ENCODE results near the gene WDR93. TPM values are rescaled to one million over a fixed set of nuclear protein-coding genes. Genes with fewer than 3 reads are reported as not detected.

Gene WDR93
- total and polyA plus RNA-seq, 2 donors (not counting 1 experiment from before 2014, with no cell fraction given), result 0.12 TPM; not detected in 1

GRCh38 chr15:89645680-89646079, 44.9 kb upstream of the WDR93 start:
- H3K4me3 ChIP-seq (ENCODE audit: control extremely low read depth in 1 of 5, extremely low read depth in 1 of 5, insufficient read depth in 1 of 5, low read depth in 2 of 5, low read length in 4 of 5), result no peak overlapping the region
- no peaks in the 10 kb centered on the region for H3K4me1 ChIP-seq (ENCODE audit: control insufficient read depth in 2 of 2, insufficient read depth in 2 of 2, low read length in 2 of 2)
- no peak overlapping the region for H3K27ac ChIP-seq (ENCODE audit: low read length in 2 of 2)
- Mint-ChIP-seq H3K27me3 (no peaks in the 10 kb centered on the region), H3K27ac (no peak overlapping the region), H3K4me3 (no peak overlapping the region), H3K9me3 (ENCODE audit: insufficient read depth) (no peaks in the 10 kb centered on the region), H3K4me1 (peaks cover 5% of the 10 kb centered on the region)
- no peak overlapping the region for H2AFZ ChIP-seq (ENCODE audit: insufficient read depth, low read depth, low read length, poor library complexity, severe bottlenecking)
- no peak overlapping the region for H3K9ac ChIP-seq (ENCODE audit: low read length)
- no peak for ATAC-seq (ENCODE audit: low read depth)
- ChIA-PET POLR2A (no interaction called here), CTCF (no interaction called here)
- DNase-seq, result no peak
- intact Hi-C loops (cut with micrococcal nuclease), result no loop called here
- H3K79me2 ChIP-seq (ENCODE audit: control insufficient read depth, insufficient read depth, low read length), result no peaks in the 10 kb centered on the region
- TF ChIP-seq EZH2 (IDR thresholded peaks at IDR 0.05; ENCODE audit: borderline replicate concordance, insufficient read depth, low read depth, low read length, poor library complexity, severe bottlenecking) (no peak), CTCF (IDR thresholded peaks at IDR 0.05) (no peak)
- H3K36me3 ChIP-seq (replicated peaks in 1 of 2; ENCODE audit: control extremely low read depth in 1 of 2, control insufficient read depth in 1 of 2, extremely low read depth in 1 of 2, insufficient read depth in 2 of 2, low read length in 1 of 2), result no peaks in the 10 kb centered on the region
- no peaks in the 10 kb centered on the region for H4K20me1 ChIP-seq (ENCODE audit: control insufficient read depth, insufficient read depth, low read length, poor library complexity, severe bottlenecking)
- 96% methylated on average over 8 of the region's 8 CpGs for WGBS (ENCODE audit: insufficient coverage)
- H3K4me2 ChIP-seq (replicated peaks; ENCODE audit: low read depth, low read length, poor library complexity, severe bottlenecking), result no peak overlapping the region
- peaks cover 0 to 15% (median 0%) of the 10 kb centered on the region in 3 donors for H3K9me3 ChIP-seq (ENCODE audit: control extremely low read depth in 1 of 3, control insufficient read depth in 2 of 3, insufficient read depth in 1 of 3, low read length in 2 of 3)
- H3K27me3 ChIP-seq (replicated peaks in 1 of 4; ENCODE audit: control extremely low read depth in 1 of 4, control insufficient read depth in 3 of 4, insufficient read depth in 4 of 4, low read length in 3 of 4), result peaks cover 0 to 3% (median 0%) of the 10 kb centered on the region in 4 experiments

- POLR2A ChIA-PET, result no interaction called here
- no peak for ATAC-seq (ENCODE audit: low read depth)
Measured at GRCh38 chr15:89646416-89647141, 44.0 kb upstream of the WDR93 start.

More at GRCh38 chr15:89646416-89647141, 44.0 kb upstream of the WDR93 start:
- Histone ChIP-seq H4K20me1 (ENCODE audit: control insufficient read depth, insufficient read depth, low read length, poor library complexity, severe bottlenecking) (no peaks in the 10 kb centered on the region), H3K9me3 (ENCODE audit: control extremely low read depth in 1 of 3, control insufficient read depth in 2 of 3, insufficient read depth in 1 of 3, low read length in 2 of 3) (peaks cover 0 to 15% (median 0%) of the 10 kb centered on the region in 3 donors), H3K79me2 (ENCODE audit: control insufficient read depth, insufficient read depth, low read length) (no peaks in the 10 kb centered on the region), H3K36me3 (replicated peaks in 1 of 2; ENCODE audit: control extremely low read depth in 1 of 2, control insufficient read depth in 1 of 2, extremely low read depth in 1 of 2, insufficient read depth in 2 of 2, low read length in 1 of 2) (no peaks in the 10 kb centered on the region), H2AFZ (ENCODE audit: insufficient read depth, low read depth, low read length, poor library complexity, severe bottlenecking) (no peak overlapping the region), H3K4me1 (ENCODE audit: control insufficient read depth in 2 of 2, insufficient read depth in 2 of 2, low read length in 2 of 2) (no peaks in the 10 kb centered on the region), H3K9ac (ENCODE audit: low read length) (no peak overlapping the region), H3K27ac (ENCODE audit: low read length in 2 of 2) (no peak overlapping the region), H3K4me2 (replicated peaks; ENCODE audit: low read depth, low read length, poor library complexity, severe bottlenecking) (no peak overlapping the region), H3K27me3 (replicated peaks in 1 of 4; ENCODE audit: control extremely low read depth in 1 of 4, control insufficient read depth in 3 of 4, insufficient read depth in 4 of 4, low read length in 3 of 4) (peaks cover 0 to 3% (median 0%) of the 10 kb centered on the region in 4 experiments), H3K4me3 (ENCODE audit: control extremely low read depth in 1 of 5, extremely low read depth in 1 of 5, insufficient read depth in 1 of 5, low read depth in 2 of 5, low read length in 4 of 5) (no peak overlapping the region)
- Mint-ChIP-seq H3K27me3 (no peaks in the 10 kb centered on the region), H3K9me3 (ENCODE audit: insufficient read depth) (no peaks in the 10 kb centered on the region), H3K27ac (no peak overlapping the region), H3K4me3 (no peak overlapping the region), H3K4me1 (peaks cover 2% of the 10 kb centered on the region)
- no peak for DNase-seq
- CTCF ChIA-PET, result interaction anchor here (1.1 kb wide), 1 partner anchor 20 kb away, joined by 3 read pairs; no protein-coding TSS in a partner anchor
- TF ChIP-seq EZH2 (IDR thresholded peaks at IDR 0.05; ENCODE audit: borderline replicate concordance, insufficient read depth, low read depth, low read length, poor library complexity, severe bottlenecking) (no peak), CTCF (IDR thresholded peaks at IDR 0.05) (no peak)
- 90% methylated on average over 19 of the region's 22 CpGs for WGBS (ENCODE audit: insufficient coverage)
- intact Hi-C loops (cut with micrococcal nuclease), result no loop called here
